GM12875 (cell line): ENCODE results near the gene ACSM5.

Experiments
- H3K4me3 ChIP-seq: one replicate; pipeline ENCODE4 v1.5.1; 2011; ENCODE audit warnings: low read depth, low read length, control low read depth
- CTCF ChIP-seq: IDR thresholded peaks from 2 replicates; pipeline ENCODE4 v1.5.1; 2011; ENCODE audit warnings: low read depth, mild to moderate bottlenecking, control low read depth, inconsistent platforms, low read length, moderate library complexity, borderline replicate concordance; ENCODE audit not compliant: insufficient read depth

ACSM5 gene

GRCh38 chr16:20485408-20485807 is 76.1 kb downstream of the ACSM5 start:
- TF ChIP-seq CTCF, result no peak
- H3K4me3 ChIP-seq, result no peak overlapping the region
